Activated naive CD4-positive, alpha-beta T cell treated with anti-CD3 and anti-CD28 coated beads, Interleukin-2, amount 50 U/mL, for 24 hours (primary cell): ENCODE measurements around the gene ANKRD55.

Experiments
- H3K27ac Mint-ChIP-seq: one replicate; pipeline ENCODE4 v1.8.0; 2021; ENCODE audit warnings: mild to moderate bottlenecking, mixed read lengths
- H3K27me3 Mint-ChIP-seq: one replicate; pipeline ENCODE4 v1.8.0; 2021; ENCODE audit warnings: mixed read lengths
- H3K36me3 Mint-ChIP-seq: one replicate; pipeline ENCODE4 v1.8.0; 2021; ENCODE audit warnings: mixed read lengths
- H3K4me1 Mint-ChIP-seq: one replicate; pipeline ENCODE4 v1.8.0; 2021; ENCODE audit warnings: mixed read lengths
- H3K4me3 Mint-ChIP-seq: one replicate; pipeline ENCODE4 v1.8.0; 2021; ENCODE audit warnings: mild to moderate bottlenecking, mixed read lengths
- H3K9me3 Mint-ChIP-seq: one replicate; pipeline ENCODE4 v1.8.0; 2021; ENCODE audit warnings: mixed read lengths

ANKRD55 gene

GRCh38 chr5:56059854-56060253, 173.3 kb downstream of the ANKRD55 start:
- Mint-ChIP-seq H3K4me1 (peaks cover 83% of the 10 kb centered on the region), H3K36me3 (peaks cover 3% of the 10 kb centered on the region), H3K27ac (peak overlapping the region; percentile 5), H3K9me3 (no peaks in the 10 kb centered on the region), H3K4me3 (no peak overlapping the region), H3K27me3 (no peaks in the 10 kb centered on the region)

GRCh38 chr5:56056875-56057274, 176.3 kb downstream of the ANKRD55 start:
- Mint-ChIP-seq H3K9me3 (no peaks in the 10 kb centered on the region), H3K27ac (peak overlapping the region; percentile 95), H3K4me1 (peaks cover 82% of the 10 kb centered on the region), H3K4me3 (peak overlapping the region; percentile 77), H3K36me3 (peaks cover 1% of the 10 kb centered on the region), H3K27me3 (no peaks in the 10 kb centered on the region)

- Mint-ChIP-seq H3K4me1 (peaks cover 83% of the 10 kb centered on the region), H3K9me3 (no peaks in the 10 kb centered on the region), H3K27ac (peak overlapping the region; percentile 95), H3K27me3 (no peaks in the 10 kb centered on the region), H3K36me3 (peaks cover under 1% of the 10 kb centered on the region), H3K4me3 (peak overlapping the region; percentile 12)
Observed at GRCh38 chr5:56055859-56056258, 177.3 kb downstream of the ANKRD55 start.

GRCh38 chr5:56055287-56055686, 177.8 kb downstream of the ANKRD55 start:
- Mint-ChIP-seq H3K27ac (peak overlapping the region; percentile 95), H3K36me3 (no peaks in the 10 kb centered on the region)

GRCh38 chr5:56054666-56055065, 178.5 kb downstream of the ANKRD55 start:
- H3K27me3 Mint-ChIP-seq: no peaks in the 10 kb centered on the region
- no peaks in the 10 kb centered on the region for H3K9me3 Mint-ChIP-seq
- H3K4me3 Mint-ChIP-seq: no peak overlapping the region
- H3K36me3 Mint-ChIP-seq: no peaks in the 10 kb centered on the region
- peaks cover 81% of the 10 kb centered on the region for H3K4me1 Mint-ChIP-seq
- no peak overlapping the region for H3K27ac Mint-ChIP-seq

More at GRCh38 chr5:56055287-56055686, 177.8 kb downstream of the ANKRD55 start:
- peak overlapping the region; percentile 12 for H3K4me3 Mint-ChIP-seq
- peaks cover 83% of the 10 kb centered on the region for H3K4me1 Mint-ChIP-seq
- no peaks in the 10 kb centered on the region for H3K9me3 Mint-ChIP-seq
- no peaks in the 10 kb centered on the region for H3K27me3 Mint-ChIP-seq

GRCh38 chr5:56053363-56053762, 179.8 kb downstream of the ANKRD55 start:
- Mint-ChIP-seq H3K36me3 (no peaks in the 10 kb centered on the region), H3K27me3 (no peaks in the 10 kb centered on the region), H3K27ac (peak overlapping the region; percentile 51), H3K4me3 (no peak overlapping the region), H3K4me1 (peaks cover 76% of the 10 kb centered on the region), H3K9me3 (no peaks in the 10 kb centered on the region)

- H3K4me3 Mint-ChIP-seq: no peak overlapping the region
- H3K27ac Mint-ChIP-seq: peak overlapping the region; percentile 31
- peaks cover 76% of the 10 kb centered on the region for H3K4me1 Mint-ChIP-seq
Observed at GRCh38 chr5:56052735-56053134, 180.4 kb downstream of the ANKRD55 start.

GRCh38 chr5:56050551-56051255, 182.4 kb downstream of the ANKRD55 start:
- Mint-ChIP-seq H3K27me3 (no peaks in the 10 kb centered on the region), H3K9me3 (no peaks in the 10 kb centered on the region), H3K4me1 (peaks cover 72% of the 10 kb centered on the region), H3K27ac (peak overlapping the region; percentile 98), H3K36me3 (no peaks in the 10 kb centered on the region), H3K4me3 (peak overlapping the region; percentile 90)

More at GRCh38 chr5:56052735-56053134, 180.4 kb downstream of the ANKRD55 start:
- Mint-ChIP-seq H3K27me3 (no peaks in the 10 kb centered on the region), H3K9me3 (no peaks in the 10 kb centered on the region), H3K36me3 (no peaks in the 10 kb centered on the region)
